Panc1 (cell line): ENCODE data around the gene HINT3.

Experiments used
- CTCF ChIP-seq: fragments of 450-650 bp; IDR thresholded peaks from 2 replicates; pipeline ENCODE4 v1.5.1; 2017; ENCODE audit warnings: mild to moderate bottlenecking
- REST ChIP-seq, 2 experiments: IDR thresholded peaks; 2 replicates each; pipeline ENCODE4 v1.6.1; 2011 to 2012; ENCODE audit warnings: low read depth in 2 of 2, control low read depth in 1 of 2, low read length in 1 of 2, mild to moderate bottlenecking in 1 of 2, moderate library complexity in 1 of 2; ENCODE audit not compliant: insufficient read depth in 1 of 2
- SIN3A ChIP-seq: IDR thresholded peaks from 2 replicates; pipeline ENCODE4 v1.6.1; 2012; ENCODE audit warnings: low read depth, mild to moderate bottlenecking, low read length, moderate library complexity, borderline replicate concordance; ENCODE audit not compliant: insufficient read depth

GRCh38 chr6:125986301-125987025, 29.9 kb downstream of the HINT3 start, which contains the start of gene TRMT11:
- TF ChIP-seq CTCF, result no peak
- 0 out of 2 replicates have a peak, but pooled peaks have one; percentile 74 for TF ChIP-seq SIN3A
- no peak for TF ChIP-seq REST (IDR thresholded peaks at IDR 0.05; ENCODE audit: insufficient read depth in 1 of 2, low read depth in 2 of 2, low read length in 1 of 2)
